ENCODE results near the gene ACOX1. TPM values are rescaled to one million over a fixed set of nuclear protein-coding genes. Genes with fewer than 3 reads are reported as not detected.

ACOX1 gene
- total RNA-seq, 1 donor from 2014 or later: 9.7 TPM

DNA sequence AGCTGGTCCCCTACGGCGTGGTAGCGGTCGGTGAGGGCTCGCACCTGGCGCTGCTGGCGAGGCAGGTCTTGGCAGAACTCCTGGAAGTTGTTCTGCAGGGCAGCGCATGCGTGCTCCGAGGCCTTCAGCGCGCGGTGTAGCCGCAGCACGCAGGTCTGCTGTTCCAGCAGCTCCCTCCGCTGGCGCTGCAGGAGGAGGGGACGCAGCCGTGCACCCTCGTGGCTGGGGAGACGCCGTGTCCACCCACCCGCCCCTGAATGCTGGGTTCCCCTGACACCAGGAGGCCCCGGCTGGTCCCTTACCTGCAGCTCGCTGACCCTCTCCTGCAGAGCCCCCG, 35.9 kb upstream of the ACOX1 start:
- H3K4me3 Mint-ChIP-seq: no peak overlapping the region
- Histone ChIP-seq H3K9me3 (ENCODE audit: low read depth) (no peaks in the 10 kb centered on the region), H3K27ac (no peak overlapping the region), H3F3A (ENCODE audit: low read depth) (no peaks in the 10 kb centered on the region), H2AFZ (replicated peaks) (no peak overlapping the region), H3K27me3 (no peaks in the 10 kb centered on the region), H3K9ac (no peak overlapping the region), H3K4me2 (no peak overlapping the region), H4K20me1 (ENCODE audit: low read depth) (no peaks in the 10 kb centered on the region), H3K4me1 (no peaks in the 10 kb centered on the region), H3K79me2 (ENCODE audit: low read depth) (no peaks in the 10 kb centered on the region), H3K4me3 (no peak overlapping the region), H3K36me3 (no peaks in the 10 kb centered on the region)
- H3K36me3 Mint-ChIP-seq: no peaks in the 10 kb centered on the region
- H3K27me3 Mint-ChIP-seq (ENCODE audit: insufficient read depth, low read depth): peaks cover 10% of the 10 kb centered on the region
- no peak for TF ChIP-seq EZH2 (IDR thresholded peaks at IDR 0.05)
- TF ChIP-seq EZH2phosphoT487 (IDR thresholded peaks at IDR 0.05): no peak
- TF ChIP-seq, protein P1, sequence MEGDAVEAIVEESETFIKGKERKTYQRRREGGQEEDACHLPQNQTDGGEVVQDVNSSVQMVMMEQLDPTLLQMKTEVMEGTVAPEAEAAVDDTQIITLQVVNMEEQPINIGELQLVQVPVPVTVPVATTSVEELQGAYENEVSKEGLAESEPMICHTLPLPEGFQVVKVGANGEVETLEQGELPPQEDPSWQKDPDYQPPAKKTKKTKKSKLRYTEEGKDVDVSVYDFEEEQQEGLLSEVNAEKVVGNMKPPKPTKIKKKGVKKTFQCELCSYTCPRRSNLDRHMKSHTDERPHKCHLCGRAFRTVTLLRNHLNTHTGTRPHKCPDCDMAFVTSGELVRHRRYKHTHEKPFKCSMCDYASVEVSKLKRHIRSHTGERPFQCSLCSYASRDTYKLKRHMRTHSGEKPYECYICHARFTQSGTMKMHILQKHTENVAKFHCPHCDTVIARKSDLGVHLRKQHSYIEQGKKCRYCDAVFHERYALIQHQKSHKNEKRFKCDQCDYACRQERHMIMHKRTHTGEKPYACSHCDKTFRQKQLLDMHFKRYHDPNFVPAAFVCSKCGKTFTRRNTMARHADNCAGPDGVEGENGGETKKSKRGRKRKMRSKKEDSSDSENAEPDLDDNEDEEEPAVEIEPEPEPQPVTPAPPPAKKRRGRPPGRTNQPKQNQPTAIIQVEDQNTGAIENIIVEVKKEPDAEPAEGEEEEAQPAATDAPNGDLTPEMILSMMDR (IDR thresholded peaks at IDR 0.05): no peak
- H3K27ac Mint-ChIP-seq: no peak overlapping the region
- peaks cover 16% of the 10 kb centered on the region for H3K4me1 Mint-ChIP-seq
- H3K9me3 Mint-ChIP-seq: no peaks in the 10 kb centered on the region
- no peak for DNase-seq (ENCODE audit: low spot score)

DNA sequence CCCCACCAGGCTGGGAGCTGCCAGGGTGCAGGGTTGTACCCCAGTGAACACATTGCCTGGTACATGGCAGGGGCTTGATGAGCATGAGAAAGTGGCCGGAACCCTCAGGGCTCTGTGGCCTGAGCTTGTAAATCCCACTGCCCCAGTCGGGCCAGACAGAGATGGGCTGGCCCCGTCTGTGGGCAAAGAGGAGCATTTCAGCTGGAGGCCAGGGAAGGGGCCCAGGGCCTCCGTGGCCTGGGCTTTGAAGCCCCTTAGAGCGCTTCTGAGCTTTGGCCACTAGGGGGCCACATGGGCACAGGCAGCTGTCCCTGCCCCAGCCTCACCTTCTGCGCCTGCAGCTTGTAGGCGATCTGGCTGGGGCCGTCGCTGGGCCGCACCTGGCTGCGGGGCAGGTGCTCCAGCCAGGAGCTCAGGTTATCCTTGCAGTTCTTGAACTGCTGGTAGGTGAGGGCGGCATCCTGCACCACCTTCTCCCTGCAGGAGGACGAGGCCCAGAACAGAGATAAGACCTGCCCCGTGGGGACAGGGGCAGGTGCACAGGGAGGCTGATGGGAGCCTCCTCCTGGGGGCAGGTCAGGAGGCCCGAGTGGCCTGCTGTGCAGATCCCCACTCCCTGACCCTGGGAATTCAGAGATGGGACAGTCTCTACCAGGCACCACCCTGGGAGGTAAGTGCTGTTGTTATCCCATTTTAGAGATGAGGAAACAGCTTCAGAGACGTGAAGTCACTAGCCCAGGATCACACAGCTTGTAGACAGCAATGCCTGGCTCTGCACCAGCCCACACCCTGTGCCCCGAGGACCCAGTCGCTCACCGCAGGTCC, 35.3 kb upstream of the ACOX1 start:
- Histone ChIP-seq H3K27me3 (no peaks in the 10 kb centered on the region), H3K36me3 (no peaks in the 10 kb centered on the region), H3K9ac (no peak overlapping the region), H4K20me1 (ENCODE audit: low read depth) (no peaks in the 10 kb centered on the region), H3K4me1 (no peaks in the 10 kb centered on the region), H3F3A (ENCODE audit: low read depth) (no peaks in the 10 kb centered on the region), H3K9me3 (ENCODE audit: low read depth) (no peaks in the 10 kb centered on the region), H3K79me2 (ENCODE audit: low read depth) (no peaks in the 10 kb centered on the region), H3K4me2 (no peak overlapping the region), H3K27ac (no peak overlapping the region), H2AFZ (replicated peaks) (peak overlapping the region; percentile 77), H3K4me3 (no peak overlapping the region)
- Mint-ChIP-seq H3K27ac (no peak overlapping the region), H3K36me3 (no peaks in the 10 kb centered on the region), H3K4me3 (no peak overlapping the region), H3K9me3 (no peaks in the 10 kb centered on the region), H3K27me3 (ENCODE audit: insufficient read depth, low read depth) (peaks cover 12% of the 10 kb centered on the region), H3K4me1 (peaks cover 16% of the 10 kb centered on the region)
- TF ChIP-seq EZH2phosphoT487 (IDR thresholded peaks at IDR 0.05): no peak
- TF ChIP-seq, protein P1 (IDR thresholded peaks at IDR 0.05): peak; percentile 92
- peak; percentile 93 for DNase-seq (ENCODE audit: low spot score)

GRCh38 chr17:76013377-76013932, 34.5 kb upstream of the ACOX1 start:
- H3K27ac ChIP-seq: no peak overlapping the region
- no peaks in the 10 kb centered on the region for H3K27me3 ChIP-seq
- TF ChIP-seq, protein P1 (IDR thresholded peaks at IDR 0.05): no peak
- no peak for TF ChIP-seq EZH2phosphoT487 (IDR thresholded peaks at IDR 0.05)
- no peak for TF ChIP-seq EZH2 (IDR thresholded peaks at IDR 0.05)
- Mint-ChIP-seq H3K36me3 (no peaks in the 10 kb centered on the region), H3K9me3 (no peaks in the 10 kb centered on the region), H3K4me3 (no peak overlapping the region), H3K27ac (peak overlapping the region; percentile 29), H3K4me1 (peaks cover 16% of the 10 kb centered on the region), H3K27me3 (ENCODE audit: insufficient read depth, low read depth) (peaks cover 13% of the 10 kb centered on the region)
- no peak overlapping the region for H3K9ac ChIP-seq
- H3K79me2 ChIP-seq (ENCODE audit: low read depth): no peaks in the 10 kb centered on the region
- no peaks in the 10 kb centered on the region for H3K36me3 ChIP-seq
- H3K4me3 ChIP-seq: no peak overlapping the region
- H2AFZ ChIP-seq (replicated peaks): no peak overlapping the region
- no peak for DNase-seq (ENCODE audit: low spot score)
- no peaks in the 10 kb centered on the region for H3F3A ChIP-seq (ENCODE audit: low read depth)
- H4K20me1 ChIP-seq (ENCODE audit: low read depth): no peaks in the 10 kb centered on the region
- no peak overlapping the region for H3K4me2 ChIP-seq
- H3K9me3 ChIP-seq (ENCODE audit: low read depth): no peaks in the 10 kb centered on the region
- H3K4me1 ChIP-seq: no peaks in the 10 kb centered on the region
